Measurements from ENCODE around the gene EMILIN1. TPM values are rescaled to one million over a fixed set of nuclear protein-coding genes. Genes with fewer than 3 reads are reported as not detected.
A peak's percentile ranks its signal among the peaks of the same experiment; 100 is the strongest.

The EMILIN1 gene
- total and polyA plus RNA-seq, 2 of the 8 experiments (the other 6 are each of a cell fraction or from before 2014, with no cell fraction given): 1.9 to 3.0 TPM

DNA sequence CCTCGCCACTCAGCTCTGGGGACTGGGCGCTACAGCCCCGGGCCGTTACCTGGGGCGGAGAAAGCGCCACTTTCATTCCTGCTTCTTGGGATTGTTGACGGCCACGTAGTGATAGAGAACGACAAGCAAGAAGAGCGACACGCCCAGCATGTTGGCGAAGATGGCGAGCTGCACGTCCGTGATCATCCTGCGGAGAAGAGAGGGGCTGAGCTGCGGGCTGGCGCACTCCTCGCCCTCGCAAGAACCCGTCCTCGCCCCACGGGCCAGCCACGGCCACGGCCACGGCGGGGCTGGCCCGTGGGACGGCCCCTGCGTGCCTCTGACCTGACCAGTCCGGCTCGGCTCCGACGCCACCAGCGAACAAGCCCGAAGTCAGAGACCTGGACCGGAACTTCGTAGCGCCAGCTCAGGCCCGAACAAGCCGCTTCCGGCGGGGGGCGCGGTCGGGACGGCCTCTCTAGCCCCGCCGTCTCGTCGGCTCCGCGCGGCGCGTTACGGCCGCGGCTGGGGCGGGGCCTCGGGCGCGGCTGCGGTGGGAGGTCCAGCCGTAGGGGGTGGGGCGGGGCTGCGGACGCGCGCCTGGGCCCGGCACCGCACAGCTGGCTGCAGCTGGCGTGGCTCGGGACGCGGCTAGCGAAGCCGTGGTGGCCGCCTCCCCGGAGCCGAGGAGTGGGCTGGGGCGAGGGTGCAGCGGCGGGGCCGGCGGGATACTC lies 7.0 kb upstream of the EMILIN1 start, which contains the start of gene OST4 (continued):
- TF ChIP-seq, protein P1, sequence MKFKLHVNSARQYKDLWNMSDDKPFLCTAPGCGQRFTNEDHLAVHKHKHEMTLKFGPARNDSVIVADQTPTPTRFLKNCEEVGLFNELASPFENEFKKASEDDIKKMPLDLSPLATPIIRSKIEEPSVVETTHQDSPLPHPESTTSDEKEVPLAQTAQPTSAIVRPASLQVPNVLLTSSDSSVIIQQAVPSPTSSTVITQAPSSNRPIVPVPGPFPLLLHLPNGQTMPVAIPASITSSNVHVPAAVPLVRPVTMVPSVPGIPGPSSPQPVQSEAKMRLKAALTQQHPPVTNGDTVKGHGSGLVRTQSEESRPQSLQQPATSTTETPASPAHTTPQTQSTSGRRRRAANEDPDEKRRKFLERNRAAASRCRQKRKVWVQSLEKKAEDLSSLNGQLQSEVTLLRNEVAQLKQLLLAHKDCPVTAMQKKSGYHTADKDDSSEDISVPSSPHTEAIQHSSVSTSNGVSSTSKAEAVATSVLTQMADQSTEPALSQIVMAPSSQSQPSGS (IDR thresholded peaks at IDR 0.05; ENCODE audit: low read length): no peak
- no peak for TF ChIP-seq BRCA1 (IDR thresholded peaks at IDR 0.05; ENCODE audit: low read depth, low read length)
- no peak for TF ChIP-seq JUN (IDR thresholded peaks at IDR 0.05; ENCODE audit: low read depth, low read length)
- peak; percentile 83 for TF ChIP-seq TAF1 (IDR thresholded peaks at IDR 0.05; ENCODE audit: low read depth, low read length)
- no peak for TF ChIP-seq HDAC2 (IDR thresholded peaks at IDR 0.05; ENCODE audit: borderline replicate concordance in 1 of 2, low read depth in 2 of 2, low read length in 2 of 2)
- no peak for TF ChIP-seq SP1 (IDR thresholded peaks at IDR 0.05; ENCODE audit: low read depth, low read length)
- TF ChIP-seq USF2 (IDR thresholded peaks at IDR 0.05; ENCODE audit: low read length): no peak
- TF ChIP-seq JUND (IDR thresholded peaks at IDR 0.05; ENCODE audit: low read length): no peak
- no peak for TF ChIP-seq CTBP2 (IDR thresholded peaks at IDR 0.05; ENCODE audit: borderline replicate concordance, insufficient read depth, insufficient read length, low read length)
- TF ChIP-seq SUZ12 (IDR thresholded peaks at IDR 0.05; ENCODE audit: low read length): no peak
- no peak for TF ChIP-seq EZH2 (IDR thresholded peaks at IDR 0.05; ENCODE audit: low read depth, low read length, severe bottlenecking)
- TF ChIP-seq, protein P2, sequence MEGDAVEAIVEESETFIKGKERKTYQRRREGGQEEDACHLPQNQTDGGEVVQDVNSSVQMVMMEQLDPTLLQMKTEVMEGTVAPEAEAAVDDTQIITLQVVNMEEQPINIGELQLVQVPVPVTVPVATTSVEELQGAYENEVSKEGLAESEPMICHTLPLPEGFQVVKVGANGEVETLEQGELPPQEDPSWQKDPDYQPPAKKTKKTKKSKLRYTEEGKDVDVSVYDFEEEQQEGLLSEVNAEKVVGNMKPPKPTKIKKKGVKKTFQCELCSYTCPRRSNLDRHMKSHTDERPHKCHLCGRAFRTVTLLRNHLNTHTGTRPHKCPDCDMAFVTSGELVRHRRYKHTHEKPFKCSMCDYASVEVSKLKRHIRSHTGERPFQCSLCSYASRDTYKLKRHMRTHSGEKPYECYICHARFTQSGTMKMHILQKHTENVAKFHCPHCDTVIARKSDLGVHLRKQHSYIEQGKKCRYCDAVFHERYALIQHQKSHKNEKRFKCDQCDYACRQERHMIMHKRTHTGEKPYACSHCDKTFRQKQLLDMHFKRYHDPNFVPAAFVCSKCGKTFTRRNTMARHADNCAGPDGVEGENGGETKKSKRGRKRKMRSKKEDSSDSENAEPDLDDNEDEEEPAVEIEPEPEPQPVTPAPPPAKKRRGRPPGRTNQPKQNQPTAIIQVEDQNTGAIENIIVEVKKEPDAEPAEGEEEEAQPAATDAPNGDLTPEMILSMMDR (IDR thresholded peaks at IDR 0.05; ENCODE audit: control extremely low read depth in 1 of 3, insufficient read depth in 1 of 3, low read depth in 1 of 3, low read length in 3 of 3): no peak
- peak in 1 of 2 experiments; percentile 83; a peak in 2 of 4 replicates for TF ChIP-seq SIN3A (conservative IDR thresholded peaks at IDR 0.05 in 1 of 2, IDR thresholded peaks at IDR 0.05 in 1 of 2; ENCODE audit: low read depth in 1 of 2, low read length in 2 of 2)
- no peak for TF ChIP-seq SP4 (IDR thresholded peaks at IDR 0.05; ENCODE audit: low read length)
- no peak for TF ChIP-seq RAD21 (IDR thresholded peaks at IDR 0.05 in 1 of 2, conservative IDR thresholded peaks at IDR 0.05 in 1 of 2; ENCODE audit: low read depth in 2 of 2, low read length in 2 of 2)
- TF ChIP-seq KDM5A (IDR thresholded peaks at IDR 0.05; ENCODE audit: low read length): peak; percentile 67; the same call in 1 of the 2 replicates
- peak; percentile 77 for TF ChIP-seq KDM4A (IDR thresholded peaks at IDR 0.05; ENCODE audit: low read depth, low read length, severe bottlenecking)
- TF ChIP-seq POU5F1 (IDR thresholded peaks at IDR 0.05; ENCODE audit: low read depth, low read length): no peak

Data from H1 (cell line).